Spleen (tissue), 11 donors: ENCODE results near the gene SLC1A3. TPM values are rescaled to one million over a fixed set of nuclear protein-coding genes. Genes with fewer than 3 reads are reported as not detected.

Experiments used
- DNase-seq: peaks from one replicate; pipeline ENCODE4 v3.0.0-alpha.2; 2020
- H3K27ac ChIP-seq, 8 donors: fragments of 200-600 bp; sonication (generic) in 7 of 8; 1 replicate in 4 of 8; 2 replicates in 4 of 8; pipeline versions ENCODE4 v1.5.0 to v1.8.0; 2016 to 2021; ENCODE audit warnings: inconsistent platforms in 4 of 8, mild to moderate bottlenecking in 4 of 8, moderate library complexity in 1 of 8
- H3K27me3 ChIP-seq, 7 donors: fragments of 200-600 bp; sonication (generic) in 6 of 7; replicated peaks in 1 of 7; 1 replicate in 4 of 7; 2 replicates in 3 of 7; pipeline versions ENCODE4 v1.5.0 to v1.8.0; 2016 to 2021; ENCODE audit warnings: inconsistent platforms in 3 of 7, mild to moderate bottlenecking in 1 of 7
- H3K36me3 ChIP-seq, 6 donors: fragments of 200-600 bp; sonication (generic) in 5 of 6; 1 replicate in 4 of 6; 2 replicates in 2 of 6; pipeline versions ENCODE4 v1.5.0 to v1.8.0; 2016 to 2021; ENCODE audit warnings: inconsistent platforms in 2 of 6
- H3K4me1 ChIP-seq, 6 donors: fragments of 200-600 bp; sonication (generic) in 5 of 6; 1 replicate in 3 of 6; 2 replicates in 3 of 6; pipeline versions ENCODE4 v1.5.0 to v1.8.0; 2016 to 2021; ENCODE audit warnings: inconsistent platforms in 3 of 6
- H3K4me3 ChIP-seq, 8 donors: fragments of 200-600 bp; sonication (generic) in 7 of 8; 1 replicate in 4 of 8; 2 replicates in 4 of 8; pipeline versions ENCODE4 v1.5.0 to v1.8.0; 2016 to 2021; ENCODE audit warnings: inconsistent platforms in 4 of 8, mild to moderate bottlenecking in 4 of 8, moderate library complexity in 2 of 8
- H3K9me3 ChIP-seq, 8 donors: fragments of 200-600 bp; sonication (generic) in 7 of 8; 1 replicate in 4 of 8; 2 replicates in 4 of 8; pipeline versions ENCODE4 v1.5.0 to v1.8.0; 2016 to 2021; ENCODE audit warnings: inconsistent platforms in 4 of 8
- CTCF ChIP-seq, 11 experiments: fragments of 200-600 bp in 7 of 11; fragments of 450-650 bp in 4 of 11; sonication (generic) in 4 of 11; IDR thresholded peaks in 8 of 11; conservative IDR thresholded peaks in 3 of 11; 1 replicate in 7 of 11; 2 replicates in 4 of 11; pipeline versions ENCODE4 v1.4.0 to v1.8.0; 2016 to 2021; ENCODE audit warnings: antibody characterized with exemption in 11 of 11, inconsistent platforms in 4 of 11, mild to moderate bottlenecking in 1 of 11
- POLR2A ChIP-seq, 3 donors: fragments of 450-650 bp; IDR thresholded peaks; one replicate each; pipeline ENCODE4 v1.5.1; 2017; ENCODE audit warnings: antibody characterized with exemption in 3 of 3, mild to moderate bottlenecking in 1 of 3
- POLR2AphosphoS5 ChIP-seq, 3 donors: sonication (generic); formaldehyde crosslinking; IDR thresholded peaks; one replicate each; pipeline ENCODE4 v1.5.1; 2017; ENCODE audit warnings: antibody characterized with exemption in 3 of 3
- WGBS, 5 donors: extraction: QIAGEN DNeasy Blood & Tissue Kit in 3 of 5; methylation state at CpG; one replicate each; pipeline versions ENCODE4 v1.1.5 to v1.1.7; 2013 to 2018; 5-methylcytosine and 5-hydroxymethylcytosine counted together
- intact Hi-C: fragments of 100-400 bp; cut with DNase I; formaldehyde crosslinking; loops from one replicate; pipeline ENCODE4 v1.15.0; 2023; ENCODE audit warnings: low total_unique reads
- polyA plus RNA-seq, 3 donors: library from polyadenylated mRNA; stranded (reverse); fragments of 200-250 nt; gene quantifications; one replicate each; pipeline ENCODE4 v1.2.1, GENCODE V29; 2013
- total RNA-seq, 7 donors: library from RNA; depleted of rRNA in 3 of 7; stranded (reverse); fragments of >200 nt in 3 of 7; fragmentation: NEBNext Ultra II Directional in 4 of 7; extraction: Animal tissue kit (Norgen Biotek cat#: 25700) in 4 of 7; gene quantifications; one replicate each; pipeline versions ENCODE4 v1.1.0 to v1.2.1, GENCODE V29; 2016 to 2021
- donor health status: healthy with polysubstance abuse.
- donor health status: DM: no; HTN: no; CAD: no; lungs with moderate emphysema.
- donor health status: DM: no; HTN: no; CAD: no.
- donor health status: Bipolar disorder and iron deficiency.
- donor health status: healthy.
- donor health status: DM: no; HTN: no; CAD: no.
- donor health status: DM: yes; HTN: yes; CAD: no.

SLC1A3 gene
- total and polyA plus RNA-seq, 10 donors = 1.5 to 54.7 (median 25.2) TPM

- Histone ChIP-seq H3K9me3 (no peaks in the 10 kb centered on the region), H3K27ac (no peak overlapping the region), H3K4me1 (no peaks in the 10 kb centered on the region), H3K4me3 (no peak overlapping the region), H3K27me3 (peaks cover 0 to 12% (median 0%) of the 10 kb centered on the region in 7 donors), H3K36me3 (peaks cover 0 to 20% (median 0%) of the 10 kb centered on the region in 6 donors)
- no peak for DNase-seq
- 75 to 89% (median 86%) methylated on average over 4 of the region's 4 CpGs for WGBS, 5 donors
- TF ChIP-seq CTCF (IDR thresholded peaks at IDR 0.05 in 8 of 11, conservative IDR thresholded peaks at IDR 0.05 in 3 of 11) (no peak), POLR2AphosphoS5 (IDR thresholded peaks at IDR 0.05) (no peak), POLR2A (IDR thresholded peaks at IDR 0.05) (no peak)
- intact Hi-C loops = no loop called here
These were observed 8.4 kb downstream of the SLC1A3 start for GRCh38 chr5:36614657-36615308.

- 74 to 84% (median 81%) methylated on average over 8 of the region's 8 CpGs for WGBS, 5 donors
- Histone ChIP-seq H3K27me3 (peaks cover 0 to 19% (median 0%) of the 10 kb centered on the region in 7 donors), H3K4me3 (no peak overlapping the region), H3K4me1 (no peaks in the 10 kb centered on the region), H3K9me3 (no peaks in the 10 kb centered on the region), H3K36me3 (peaks cover 0 to 9% (median 0%) of the 10 kb centered on the region in 6 donors), H3K27ac (no peak overlapping the region)
- intact Hi-C loops = no loop called here
- TF ChIP-seq CTCF (IDR thresholded peaks at IDR 0.05 in 8 of 11, conservative IDR thresholded peaks at IDR 0.05 in 3 of 11) = no peak
- no peak for TF ChIP-seq POLR2AphosphoS5 (IDR thresholded peaks at IDR 0.05)
- DNase-seq = no peak
These were observed 12.7 kb downstream of the SLC1A3 start for GRCh38 chr5:36619012-36619635.

GRCh38 chr5:36621985-36622384, 15.6 kb downstream of the SLC1A3 start:
- Histone ChIP-seq H3K36me3 (no peaks in the 10 kb centered on the region), H3K27me3 (peaks cover 0 to 22% (median 0%) of the 10 kb centered on the region in 7 donors), H3K4me1 (no peaks in the 10 kb centered on the region), H3K27ac (no peak overlapping the region), H3K4me3 (no peak overlapping the region), H3K9me3 (no peaks in the 10 kb centered on the region)
- TF ChIP-seq CTCF (IDR thresholded peaks at IDR 0.05 in 8 of 11, conservative IDR thresholded peaks at IDR 0.05 in 3 of 11) = no peak
- TF ChIP-seq POLR2A (IDR thresholded peaks at IDR 0.05) = no peak
- TF ChIP-seq POLR2AphosphoS5 (IDR thresholded peaks at IDR 0.05) = no peak
- no peak for DNase-seq
- WGBS, 5 donors = 66 to 83% (median 73%) methylated on average over 6 of the region's 6 CpGs
- intact Hi-C loops = no loop called here

GRCh38 chr5:36623832-36624231, 17.4 kb downstream of the SLC1A3 start:
- Histone ChIP-seq H3K27ac (no peak overlapping the region), H3K36me3 (no peaks in the 10 kb centered on the region), H3K4me1 (no peaks in the 10 kb centered on the region), H3K27me3 (peaks cover 0 to 29% (median 0%) of the 10 kb centered on the region in 7 donors), H3K4me3 (no peak overlapping the region), H3K9me3 (no peaks in the 10 kb centered on the region)
- WGBS, 5 donors = 22 to 36% (median 27%) methylated on average over 9 of the region's 9 CpGs
- DNase-seq = no peak
- intact Hi-C loops = no loop called here
- TF ChIP-seq POLR2AphosphoS5 (IDR thresholded peaks at IDR 0.05) (no peak), POLR2A (IDR thresholded peaks at IDR 0.05) (no peak), CTCF (IDR thresholded peaks at IDR 0.05 in 8 of 11, conservative IDR thresholded peaks at IDR 0.05 in 3 of 11) (no peak)
